ENCODE data around the gene MYO1H.

DNA sequence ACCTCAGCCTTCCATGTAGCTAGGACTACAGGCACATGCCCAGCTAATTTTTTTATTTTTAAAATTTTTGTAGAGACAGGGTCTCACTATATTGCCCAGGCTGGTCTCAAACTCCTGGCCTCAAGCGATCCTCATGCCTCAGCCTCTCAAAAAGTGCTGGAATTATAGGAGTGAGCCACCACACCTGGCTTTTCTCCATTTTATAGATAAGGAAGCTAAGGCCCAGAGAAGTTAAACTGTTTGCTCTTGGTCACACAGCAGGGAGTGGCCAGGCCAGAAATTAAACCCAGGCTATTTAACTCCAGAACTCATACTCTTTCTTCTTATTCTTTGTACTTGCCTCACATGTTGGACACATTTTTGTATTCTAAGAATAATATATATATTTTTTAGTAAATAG is 146.2 kb downstream of the MYO1H start:
- TF ChIP-seq, protein P1, sequence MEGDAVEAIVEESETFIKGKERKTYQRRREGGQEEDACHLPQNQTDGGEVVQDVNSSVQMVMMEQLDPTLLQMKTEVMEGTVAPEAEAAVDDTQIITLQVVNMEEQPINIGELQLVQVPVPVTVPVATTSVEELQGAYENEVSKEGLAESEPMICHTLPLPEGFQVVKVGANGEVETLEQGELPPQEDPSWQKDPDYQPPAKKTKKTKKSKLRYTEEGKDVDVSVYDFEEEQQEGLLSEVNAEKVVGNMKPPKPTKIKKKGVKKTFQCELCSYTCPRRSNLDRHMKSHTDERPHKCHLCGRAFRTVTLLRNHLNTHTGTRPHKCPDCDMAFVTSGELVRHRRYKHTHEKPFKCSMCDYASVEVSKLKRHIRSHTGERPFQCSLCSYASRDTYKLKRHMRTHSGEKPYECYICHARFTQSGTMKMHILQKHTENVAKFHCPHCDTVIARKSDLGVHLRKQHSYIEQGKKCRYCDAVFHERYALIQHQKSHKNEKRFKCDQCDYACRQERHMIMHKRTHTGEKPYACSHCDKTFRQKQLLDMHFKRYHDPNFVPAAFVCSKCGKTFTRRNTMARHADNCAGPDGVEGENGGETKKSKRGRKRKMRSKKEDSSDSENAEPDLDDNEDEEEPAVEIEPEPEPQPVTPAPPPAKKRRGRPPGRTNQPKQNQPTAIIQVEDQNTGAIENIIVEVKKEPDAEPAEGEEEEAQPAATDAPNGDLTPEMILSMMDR (IDR thresholded peaks at IDR 0.05), result no peak
- TF ChIP-seq POLR2AphosphoS5 (IDR thresholded peaks at IDR 0.05), result no peak
- TF ChIP-seq POLR2A (IDR thresholded peaks at IDR 0.05), result no peak
- TF ChIP-seq EP300 (IDR thresholded peaks at IDR 0.05; ENCODE audit: low read depth), result no peak
